ENCODE data around the gene FAM118B. TPM values are rescaled to one million over a fixed set of nuclear protein-coding genes. Genes with fewer than 3 reads are reported as not detected.

FAM118B gene
- total RNA-seq, 1 experiment from 2014 or later: 41.6 TPM

DNA sequence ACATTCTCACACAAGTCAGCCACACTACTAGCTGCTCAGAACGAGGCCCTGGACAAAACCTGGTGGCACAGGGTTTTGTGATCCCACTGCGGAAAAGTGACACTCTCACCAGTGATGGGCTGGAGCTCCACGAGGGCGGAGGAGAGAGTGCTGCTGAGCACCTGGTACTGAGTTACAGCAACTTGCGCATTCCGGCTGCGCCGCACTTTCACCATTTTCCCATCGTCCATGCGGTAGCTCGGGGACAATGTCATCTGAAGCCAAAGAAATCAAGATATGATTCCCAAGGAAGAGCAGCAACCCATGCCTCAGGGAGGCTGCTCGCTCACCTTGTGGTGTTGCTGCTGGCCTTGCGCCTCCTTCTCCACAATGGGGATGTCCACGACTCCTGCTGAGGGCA, 6.2 kb upstream of the FAM118B start:
- Histone ChIP-seq H3K36me3 (ENCODE audit: control insufficient read depth, insufficient read depth, low read length) (peaks cover 61% of the 10 kb centered on the region), H3K27ac (ENCODE audit: low read length) (no peak overlapping the region), H3K9me3 (ENCODE audit: control insufficient read depth, insufficient read depth, low read depth, low read length) (no peaks in the 10 kb centered on the region), H3K4me3 (ENCODE audit: low read depth in 2 of 2, low read length in 2 of 2) (no peak overlapping the region), H3K4me1 (ENCODE audit: control insufficient read depth, insufficient read depth, low read length) (peaks cover 3% of the 10 kb centered on the region; the same call in 1 of the 2 replicates), H3K27me3 (ENCODE audit: control insufficient read depth, insufficient read depth, low read length) (no peaks in the 10 kb centered on the region)
- ATAC-seq (no peak), DNase-seq (ENCODE audit: low read depth, low spot score) (no peak)
- in situ Hi-C loops (cut with HindIII; ENCODE audit: low pct_unique_long_range_greater_than_20kb, low sequenced_read_pairs) (loop anchor here (25.0 kb wide), 1 partner anchor 268 kb away; the partner anchor contains the start of gene VSIG10L2), intact Hi-C loops (cut with micrococcal nuclease; ENCODE audit: unreplicated experiment) (no loop called here)
- ChIA-PET POLR2A (no interaction called here), CTCF (no interaction called here)
- TF ChIP-seq, protein P1, sequence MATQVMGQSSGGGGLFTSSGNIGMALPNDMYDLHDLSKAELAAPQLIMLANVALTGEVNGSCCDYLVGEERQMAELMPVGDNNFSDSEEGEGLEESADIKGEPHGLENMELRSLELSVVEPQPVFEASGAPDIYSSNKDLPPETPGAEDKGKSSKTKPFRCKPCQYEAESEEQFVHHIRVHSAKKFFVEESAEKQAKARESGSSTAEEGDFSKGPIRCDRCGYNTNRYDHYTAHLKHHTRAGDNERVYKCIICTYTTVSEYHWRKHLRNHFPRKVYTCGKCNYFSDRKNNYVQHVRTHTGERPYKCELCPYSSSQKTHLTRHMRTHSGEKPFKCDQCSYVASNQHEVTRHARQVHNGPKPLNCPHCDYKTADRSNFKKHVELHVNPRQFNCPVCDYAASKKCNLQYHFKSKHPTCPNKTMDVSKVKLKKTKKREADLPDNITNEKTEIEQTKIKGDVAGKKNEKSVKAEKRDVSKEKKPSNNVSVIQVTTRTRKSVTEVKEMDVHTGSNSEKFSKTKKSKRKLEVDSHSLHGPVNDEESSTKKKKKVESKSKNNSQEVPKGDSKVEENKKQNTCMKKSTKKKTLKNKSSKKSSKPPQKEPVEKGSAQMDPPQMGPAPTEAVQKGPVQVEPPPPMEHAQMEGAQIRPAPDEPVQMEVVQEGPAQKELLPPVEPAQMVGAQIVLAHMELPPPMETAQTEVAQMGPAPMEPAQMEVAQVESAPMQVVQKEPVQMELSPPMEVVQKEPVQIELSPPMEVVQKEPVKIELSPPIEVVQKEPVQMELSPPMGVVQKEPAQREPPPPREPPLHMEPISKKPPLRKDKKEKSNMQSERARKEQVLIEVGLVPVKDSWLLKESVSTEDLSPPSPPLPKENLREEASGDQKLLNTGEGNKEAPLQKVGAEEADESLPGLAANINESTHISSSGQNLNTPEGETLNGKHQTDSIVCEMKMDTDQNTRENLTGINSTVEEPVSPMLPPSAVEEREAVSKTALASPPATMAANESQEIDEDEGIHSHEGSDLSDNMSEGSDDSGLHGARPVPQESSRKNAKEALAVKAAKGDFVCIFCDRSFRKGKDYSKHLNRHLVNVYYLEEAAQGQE (IDR thresholded peaks at IDR 0.05; ENCODE audit: insufficient read depth in 1 of 2, low read depth in 2 of 2, low read length in 1 of 2): no peak
- TF ChIP-seq POLR2AphosphoS5 (IDR thresholded peaks at IDR 0.05; ENCODE audit: low read depth, low read length): no peak
- TF ChIP-seq, protein P2, sequence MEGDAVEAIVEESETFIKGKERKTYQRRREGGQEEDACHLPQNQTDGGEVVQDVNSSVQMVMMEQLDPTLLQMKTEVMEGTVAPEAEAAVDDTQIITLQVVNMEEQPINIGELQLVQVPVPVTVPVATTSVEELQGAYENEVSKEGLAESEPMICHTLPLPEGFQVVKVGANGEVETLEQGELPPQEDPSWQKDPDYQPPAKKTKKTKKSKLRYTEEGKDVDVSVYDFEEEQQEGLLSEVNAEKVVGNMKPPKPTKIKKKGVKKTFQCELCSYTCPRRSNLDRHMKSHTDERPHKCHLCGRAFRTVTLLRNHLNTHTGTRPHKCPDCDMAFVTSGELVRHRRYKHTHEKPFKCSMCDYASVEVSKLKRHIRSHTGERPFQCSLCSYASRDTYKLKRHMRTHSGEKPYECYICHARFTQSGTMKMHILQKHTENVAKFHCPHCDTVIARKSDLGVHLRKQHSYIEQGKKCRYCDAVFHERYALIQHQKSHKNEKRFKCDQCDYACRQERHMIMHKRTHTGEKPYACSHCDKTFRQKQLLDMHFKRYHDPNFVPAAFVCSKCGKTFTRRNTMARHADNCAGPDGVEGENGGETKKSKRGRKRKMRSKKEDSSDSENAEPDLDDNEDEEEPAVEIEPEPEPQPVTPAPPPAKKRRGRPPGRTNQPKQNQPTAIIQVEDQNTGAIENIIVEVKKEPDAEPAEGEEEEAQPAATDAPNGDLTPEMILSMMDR (IDR thresholded peaks at IDR 0.05): no peak
- no peak for TF ChIP-seq TCF7L2 (IDR thresholded peaks at IDR 0.05; ENCODE audit: low read depth, low read length)
- no peak for TF ChIP-seq SIN3A (IDR thresholded peaks at IDR 0.05; ENCODE audit: borderline replicate concordance, insufficient read depth, low read depth, low read length)
- no TSS peak for BruUV-seq (replicated peaks)

DNA sequence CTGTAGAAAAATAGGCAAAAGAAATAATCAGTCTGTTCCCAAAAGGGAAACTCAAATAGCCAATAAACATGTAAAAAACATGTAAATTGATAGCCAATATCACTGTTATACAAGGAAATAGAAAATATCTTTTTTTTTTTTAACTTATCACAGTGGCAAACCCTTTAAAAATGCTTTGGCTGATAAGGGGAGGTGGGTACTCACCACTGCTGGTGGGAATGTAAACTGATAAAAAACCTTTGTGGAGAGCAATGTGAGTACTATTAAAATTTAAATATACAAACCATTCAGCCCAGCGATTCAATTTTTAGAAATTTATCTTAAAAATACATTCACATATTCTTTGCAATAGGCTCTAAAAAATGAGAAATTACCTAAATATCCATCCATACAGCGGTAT, 3.7 kb upstream of the FAM118B start:
- Histone ChIP-seq H3K27ac (ENCODE audit: low read length) (no peak overlapping the region), H3K36me3 (ENCODE audit: control insufficient read depth, insufficient read depth, low read length) (peaks cover 50% of the 10 kb centered on the region), H3K9me3 (ENCODE audit: control insufficient read depth, insufficient read depth, low read depth, low read length) (no peaks in the 10 kb centered on the region), H3K27me3 (ENCODE audit: control insufficient read depth, insufficient read depth, low read length) (no peaks in the 10 kb centered on the region), H3K4me1 (ENCODE audit: control insufficient read depth, insufficient read depth, low read length) (peaks cover 12% of the 10 kb centered on the region), H3K4me3 (ENCODE audit: low read depth in 2 of 2, low read length in 2 of 2) (no peak overlapping the region)
- DNase-seq (ENCODE audit: low read depth, low spot score) (no peak), ATAC-seq (no peak)
- in situ Hi-C loops (cut with HindIII; ENCODE audit: low pct_unique_long_range_greater_than_20kb, low sequenced_read_pairs) (loop anchor here (25.0 kb wide), 1 partner anchor 271 kb away; the partner anchor contains the start of gene VSIG10L2), intact Hi-C loops (cut with micrococcal nuclease; ENCODE audit: unreplicated experiment) (no loop called here)
- ChIA-PET CTCF (no interaction called here), POLR2A (no interaction called here)
- TF ChIP-seq SIN3A (IDR thresholded peaks at IDR 0.05; ENCODE audit: borderline replicate concordance, insufficient read depth, low read depth, low read length): no peak
- TF ChIP-seq POLR2AphosphoS5 (IDR thresholded peaks at IDR 0.05; ENCODE audit: low read depth, low read length): no peak
- no peak for TF ChIP-seq TCF7L2 (IDR thresholded peaks at IDR 0.05; ENCODE audit: low read depth, low read length)
- TF ChIP-seq, protein P1 (IDR thresholded peaks at IDR 0.05; ENCODE audit: insufficient read depth in 1 of 2, low read depth in 2 of 2, low read length in 1 of 2): no peak
- TF ChIP-seq, protein P2 (IDR thresholded peaks at IDR 0.05): no peak
- no TSS peak for BruUV-seq (replicated peaks)

All from Panc1 (cell line).